Measurements from ENCODE around the gene CD3G.

Gene CD3G

DNA sequence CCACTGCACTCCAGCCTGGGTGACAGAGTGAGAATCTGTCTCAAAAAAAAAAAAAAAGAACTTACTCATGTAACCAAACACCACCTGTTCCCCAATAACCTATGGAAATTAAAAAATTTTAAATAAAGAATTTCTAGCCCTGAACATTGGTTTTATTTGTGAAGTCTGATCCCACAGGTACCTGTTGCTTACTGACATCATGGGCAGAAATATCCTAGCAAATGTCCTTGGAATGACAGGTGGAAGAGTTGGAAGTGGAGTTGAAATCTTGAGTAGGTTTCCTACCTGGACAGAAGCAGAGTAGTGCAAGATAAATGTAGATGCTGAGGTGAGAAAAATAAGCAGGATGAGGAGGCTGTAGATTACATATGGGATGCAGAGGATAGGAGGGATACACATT lies 18.9 kb upstream of the CD3G start:
- DNase-seq (ENCODE audit: low spot score) = no peak

- DNase-seq (ENCODE audit: low spot score) = no peak
Measured at GRCh38 chr11:118328745-118329144, 15.4 kb upstream of the CD3G start.

DNA sequence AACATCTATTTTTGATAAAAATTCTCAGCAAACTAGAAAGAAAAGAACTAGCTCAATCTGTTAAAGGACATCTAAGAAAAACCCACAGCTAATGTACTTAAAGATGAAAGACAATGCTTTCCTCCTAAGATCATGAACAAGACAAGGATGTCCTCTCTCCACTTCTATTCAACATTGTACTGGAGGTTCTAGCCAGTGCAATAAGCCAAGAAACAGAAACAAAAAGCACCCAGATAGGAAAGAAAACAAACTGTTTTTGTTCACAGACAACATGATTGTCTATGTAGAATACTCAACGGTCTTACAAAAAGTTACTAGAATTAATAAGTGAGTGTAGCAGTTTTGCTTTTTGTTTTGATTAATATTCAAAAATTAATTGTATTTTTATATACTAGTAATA lies 9.4 kb upstream of the CD3G start:
- no peak for DNase-seq (ENCODE audit: low spot score)

DNA sequence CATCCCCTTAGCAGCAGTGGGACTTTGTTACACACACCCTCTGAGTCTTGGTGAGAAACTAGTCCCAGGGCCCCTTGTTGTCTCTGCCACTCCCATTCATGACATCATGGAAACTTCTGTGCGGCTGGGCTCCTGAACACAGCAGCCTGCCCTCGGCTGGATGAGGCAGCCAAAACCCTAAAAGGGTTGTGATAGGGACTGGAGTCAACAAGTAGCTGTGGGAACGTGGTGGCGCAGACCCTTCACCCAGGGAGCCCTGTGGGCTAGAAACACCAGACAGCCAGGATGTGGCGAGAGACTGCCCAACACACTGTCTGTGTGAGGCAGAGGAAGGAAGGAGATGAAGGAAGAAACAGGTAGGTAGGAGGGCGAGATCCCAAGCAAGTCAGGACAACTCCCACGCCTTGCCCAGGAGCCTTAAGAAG lies 5.5 kb upstream of the CD3G start:
- DNase-seq (ENCODE audit: low spot score) = peak; percentile 92

GRCh38 chr11:118339281-118339961 lies 4.7 kb upstream of the CD3G start:
- DNase-seq (ENCODE audit: low spot score) = no peak

GRCh38 chr11:118340449-118340848 lies 3.7 kb upstream of the CD3G start:
- DNase-seq (ENCODE audit: low spot score) = no peak

GRCh38 chr11:118341261-118341660 lies 2.9 kb upstream of the CD3G start:
- DNase-seq (ENCODE audit: low spot score) = no peak

DNA sequence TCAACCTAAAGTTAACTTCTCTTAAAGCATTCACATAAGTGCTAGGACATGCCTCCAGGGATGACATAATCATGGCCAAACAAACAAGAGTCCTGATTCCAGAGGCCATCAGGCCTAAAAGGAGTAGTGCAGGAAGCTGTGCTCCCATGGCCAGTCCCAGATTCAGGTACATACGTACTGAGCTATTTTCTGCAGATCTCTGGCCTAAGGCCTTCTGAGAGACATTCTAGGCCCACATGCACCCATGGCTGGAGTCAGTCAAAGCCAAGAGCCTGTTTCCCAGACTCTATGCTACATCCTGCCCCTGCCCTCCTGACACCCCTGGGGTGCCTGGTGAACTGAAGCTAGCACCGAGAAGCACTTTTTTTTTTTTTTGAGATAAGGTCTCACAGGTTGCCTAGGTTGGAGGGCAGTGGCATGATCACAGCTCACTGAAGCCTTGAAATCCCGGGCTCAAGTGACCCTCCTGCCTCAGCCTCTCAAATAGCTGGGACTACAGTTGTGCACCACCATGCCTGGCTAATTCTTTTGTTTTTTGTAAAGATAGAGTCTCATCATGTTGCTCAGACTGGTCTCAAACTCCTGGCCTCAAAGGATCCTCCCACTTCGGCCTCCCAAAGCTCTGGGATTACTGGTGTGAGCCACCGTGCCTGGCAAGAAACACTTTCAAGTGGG lies 2.2 kb upstream of the CD3G start:
- DNase-seq (ENCODE audit: low spot score) = no peak

DNA sequence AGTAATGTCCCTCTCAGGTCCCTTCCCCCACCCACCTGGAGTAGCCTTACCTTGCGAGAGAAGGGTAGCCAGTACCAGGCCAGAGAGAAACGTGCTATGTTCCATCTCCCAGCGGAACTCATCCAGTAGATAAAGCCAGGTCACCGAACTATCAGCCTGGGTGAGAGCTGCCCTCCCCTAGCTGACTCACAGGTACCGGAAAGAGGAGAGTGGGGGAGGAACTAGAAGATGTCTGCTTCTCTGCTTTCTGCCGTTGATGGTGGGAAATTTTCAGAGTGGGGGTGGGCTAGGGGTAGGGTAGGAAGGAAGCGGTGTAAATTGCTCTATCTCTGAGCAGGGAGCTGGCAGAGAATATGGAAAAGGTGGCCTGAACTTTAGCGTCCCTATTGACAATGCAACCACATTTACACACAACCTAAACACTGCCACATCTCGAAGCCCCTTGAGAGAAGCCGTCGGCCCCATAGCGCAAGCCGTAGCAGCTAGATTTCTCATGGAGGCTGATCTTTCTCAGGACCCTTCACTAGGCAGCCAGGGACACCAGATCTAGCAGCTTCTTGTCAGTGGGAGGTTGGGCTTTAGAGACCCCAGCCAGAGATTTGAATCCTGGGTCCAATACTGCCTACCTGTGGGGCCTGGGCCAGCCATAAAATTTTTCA lies 1.5 kb upstream of the CD3G start, which contains the start of gene CD3D:
Gene CD3D (minus strand): TSS at position 203 of the 659 bp plus-strand sequence. CDS start 98 bp downstream, at position 105.
- DNase-seq (ENCODE audit: low spot score) = peak; percentile 82

- DNase-seq (ENCODE audit: low spot score) = no peak
Measured at GRCh38 chr11:118343248-118343647, 896 bp upstream of the CD3G start.

- DNase-seq (ENCODE audit: low spot score) = no peak
Measured at GRCh38 chr11:118349475-118349874, 5.3 kb downstream of the CD3G start.

GRCh38 chr11:118353084-118353710 lies 9.1 kb downstream of the CD3G start:
- peak; percentile 74 for DNase-seq (ENCODE audit: low spot score)

GRCh38 chr11:118358071-118358470 lies 13.9 kb downstream of the CD3G start:
- DNase-seq (ENCODE audit: low spot score) = no peak

- DNase-seq (ENCODE audit: low spot score) = peak; percentile 99
Measured at GRCh38 chr11:118359295-118359958, 15.3 kb downstream of the CD3G start, which contains the start of gene UBE4A. UBE4A (plus strand) TSS chr11:118359600; CDS start chr11:118365081, 5,481 bp downstream.

- no peak for DNase-seq (ENCODE audit: low spot score)
Measured at GRCh38 chr11:118364956-118365615, 20.9 kb downstream of the CD3G start.

DNA sequence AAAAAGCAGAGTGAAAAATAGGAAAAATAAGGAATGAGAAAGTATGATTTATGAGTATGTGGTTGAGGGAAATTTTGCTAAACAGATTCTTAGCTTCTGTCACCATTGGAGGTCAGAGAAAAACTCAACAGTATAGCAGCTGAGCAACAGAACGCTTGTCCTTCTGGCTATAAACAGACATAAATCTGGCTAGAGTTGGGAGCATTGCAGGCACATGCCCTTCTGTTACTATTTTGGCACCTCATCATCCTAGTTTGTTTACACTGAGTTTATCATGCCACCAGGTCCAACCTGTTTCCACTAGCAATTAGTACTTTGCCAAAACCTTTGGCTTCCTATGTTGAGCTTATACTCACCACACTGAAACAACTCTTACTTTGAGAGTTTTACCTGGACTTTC lies 22.1 kb downstream of the CD3G start:
- no peak for DNase-seq (ENCODE audit: low spot score)

DNA sequence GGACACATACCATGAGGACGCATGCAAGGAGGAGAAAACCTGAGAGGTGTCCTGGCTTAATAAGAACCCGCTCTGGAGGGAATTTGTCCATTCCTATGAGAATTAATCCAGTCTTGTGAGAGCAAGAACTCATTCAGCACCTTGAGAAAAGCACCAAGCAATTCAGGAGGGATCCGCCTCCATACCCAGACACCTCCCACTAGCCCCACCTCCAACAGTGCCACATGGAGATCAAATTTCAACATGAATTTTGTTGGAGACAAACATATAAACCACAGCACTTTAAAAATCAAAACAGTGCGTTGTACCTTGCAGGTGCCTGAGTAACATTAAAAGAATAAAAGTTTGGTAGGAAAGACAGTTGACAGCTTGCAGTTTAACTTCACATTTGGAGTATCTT lies 26.6 kb downstream of the CD3G start:
- no peak for DNase-seq (ENCODE audit: low spot score)

DNA sequence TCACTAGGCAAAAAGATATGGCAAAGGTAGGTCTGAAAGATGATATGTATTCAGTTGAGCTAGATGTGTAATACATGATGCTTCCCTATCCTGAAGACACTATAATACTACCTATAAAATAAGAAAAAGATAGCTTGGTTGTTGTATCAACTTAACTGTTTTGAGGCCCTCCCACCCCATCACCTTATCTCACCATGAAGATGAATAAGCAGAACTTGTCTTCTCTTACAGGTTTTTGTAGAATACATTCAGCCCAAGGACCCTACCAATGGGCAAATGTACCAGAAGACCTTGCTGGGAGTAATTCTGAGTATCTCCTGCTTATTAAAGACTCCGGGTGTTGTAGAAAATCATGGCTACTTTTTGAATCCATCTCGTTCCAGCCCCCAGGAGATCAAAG lies 29.1 kb downstream of the CD3G start:
- DNase-seq (ENCODE audit: low spot score) = no peak

DNA sequence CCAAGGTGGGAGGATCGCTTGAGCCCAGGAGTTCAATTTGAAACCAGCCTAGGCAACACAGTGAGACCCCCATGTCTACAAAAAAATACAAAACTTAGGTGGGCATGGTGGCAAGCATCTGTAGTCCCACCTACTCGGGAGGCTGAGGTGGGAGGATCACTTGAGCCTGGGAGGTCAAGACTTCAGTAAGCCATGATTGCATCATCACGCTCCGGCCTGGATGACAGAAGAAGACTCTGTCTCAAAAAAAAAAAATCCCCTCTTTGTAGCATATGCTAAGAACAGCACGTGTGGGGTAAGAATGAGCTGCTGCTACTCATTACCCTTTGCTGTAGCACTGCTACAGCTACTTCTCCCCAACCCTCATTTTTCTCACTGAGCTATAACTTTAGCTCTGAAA lies 29.7 kb downstream of the CD3G start:
- no peak for DNase-seq (ENCODE audit: low spot score)

GRCh38 chr11:118374729-118375128 lies 30.6 kb downstream of the CD3G start:
- DNase-seq (ENCODE audit: low spot score) = no peak

DNA sequence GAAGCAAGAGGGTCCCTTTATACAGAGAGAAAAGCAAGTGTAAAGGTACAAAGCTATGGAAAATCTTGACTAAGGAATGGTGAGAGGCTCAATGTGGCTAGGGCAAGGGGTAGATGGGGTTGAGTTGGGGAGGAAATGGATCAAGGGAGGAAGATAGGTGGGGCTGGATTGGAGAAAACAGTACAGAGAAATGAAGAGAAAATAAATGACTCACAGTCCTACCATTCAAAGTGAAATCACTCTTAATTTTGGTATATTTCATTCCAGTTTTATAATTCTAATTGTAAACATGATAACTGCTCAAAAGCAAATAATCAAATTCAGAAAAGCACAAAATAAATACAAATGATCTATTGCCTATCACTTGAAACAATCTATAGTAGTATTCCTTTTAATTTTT lies 31.8 kb downstream of the CD3G start:
- DNase-seq (ENCODE audit: low spot score) = no peak

GRCh38 chr11:118379497-118379896 lies 35.4 kb downstream of the CD3G start:
- DNase-seq (ENCODE audit: low spot score) = no peak

Data from CD4-positive, alpha-beta T cell treated with Interleukin-2 at 100 ng/mL for 4 hours (primary cell).